GM18873 (cell line): ENCODE data around the gene TSBP1.
"Not testable (repeated sequence)": the region's sequence is repeated elsewhere in the genome, so short reads cannot be mapped to it uniquely, and the experiment has no call there.

ENCODE experiments used
- ATAC-seq: cut with Tn5 transposase; IDR thresholded peaks from one replicate; pipeline ENCODE4 v1.9.1; 2021; ENCODE audit warnings: mild to moderate bottlenecking, moderate library complexity, moderate number of reproducible peaks; ENCODE audit not compliant: unreplicated experiment, low FRiP score

Gene TSBP1

GRCh38 chr6:32379545-32379944 lies 7.8 kb upstream of the TSBP1 start:
- ATAC-seq = no peak

GRCh38 chr6:32375739-32376529 lies 4.2 kb upstream of the TSBP1 start:
- ATAC-seq = no peak

GRCh38 chr6:32371229-32371628 lies 474 bp downstream of the TSBP1 start:
- no peak for ATAC-seq

- no peak for ATAC-seq
These were observed 1.2 kb downstream of the TSBP1 start for GRCh38 chr6:32370505-32370904.

- ATAC-seq = no peak
These were observed 2.0 kb downstream of the TSBP1 start for GRCh38 chr6:32369660-32370059.

- ATAC-seq = no peak
These were observed 4.1 kb downstream of the TSBP1 start for GRCh38 chr6:32367644-32368043.

- ATAC-seq = not testable (repeated sequence)
These were observed 12.5 kb downstream of the TSBP1 start for GRCh38 chr6:32359225-32359624.

- not testable (repeated sequence) for ATAC-seq
These were observed 13.2 kb downstream of the TSBP1 start for GRCh38 chr6:32358548-32358947.

- ATAC-seq = no peak
These were observed 16.7 kb downstream of the TSBP1 start for GRCh38 chr6:32355018-32355417.

- ATAC-seq = no peak
These were observed 18.4 kb downstream of the TSBP1 start for GRCh38 chr6:32353348-32353747.

- ATAC-seq = no peak
These were observed 31.5 kb downstream of the TSBP1 start for GRCh38 chr6:32340242-32340641.

GRCh38 chr6:32337186-32337805 lies 34.4 kb downstream of the TSBP1 start:
- ATAC-seq = no peak

GRCh38 chr6:32332433-32332832 lies 39.3 kb downstream of the TSBP1 start:
- no peak for ATAC-seq

- no peak for ATAC-seq
These were observed 42.6 kb downstream of the TSBP1 start for GRCh38 chr6:32329141-32329540.

- ATAC-seq = no peak
These were observed 44.6 kb downstream of the TSBP1 start for GRCh38 chr6:32327103-32327502.

- no peak for ATAC-seq
These were observed 53.2 kb downstream of the TSBP1 start for GRCh38 chr6:32318501-32318900.

GRCh38 chr6:32317541-32317940 lies 54.2 kb downstream of the TSBP1 start:
- ATAC-seq = no peak

- no peak for ATAC-seq
These were observed 57.7 kb downstream of the TSBP1 start for GRCh38 chr6:32313964-32314363.

GRCh38 chr6:32298632-32299336 lies 72.9 kb downstream of the TSBP1 start:
- no peak for ATAC-seq

GRCh38 chr6:32294980-32295379 lies 76.7 kb downstream of the TSBP1 start:
- not testable (repeated sequence) for ATAC-seq

- ATAC-seq = no peak
These were observed 77.1 kb downstream of the TSBP1 start for GRCh38 chr6:32294566-32294965.
